Activated naive CD4-positive, alpha-beta T cell treated with anti-CD3 and anti-CD28 coated beads for 36 hours (primary cell): ENCODE measurements around the gene SETD5. TPM values are rescaled to one million over a fixed set of nuclear protein-coding genes. Genes with fewer than 3 reads are reported as not detected.
"Not testable (repeated sequence)": the region's sequence is repeated elsewhere in the genome, so short reads cannot be mapped to it uniquely, and the experiment has no call there.

ENCODE experiments used
- CTCF ChIA-PET: fragments of 350-600 bp; sonication (Branson Sonifier 250); formaldehyde crosslinking; loops from one replicate; lab custom pipeline; 2021; ENCODE audit warnings: antibody characterized with exemption; lab: Charles Lee
- DNase-seq: peaks from one replicate; pipeline ENCODE4 v3.0.0-alpha.2; 2020
- H3K27ac Mint-ChIP-seq: one replicate; pipeline ENCODE4 v1.8.0; 2021; ENCODE audit warnings: mild to moderate bottlenecking, mixed read lengths
- H3K27me3 Mint-ChIP-seq: one replicate; pipeline ENCODE4 v1.8.0; 2021; ENCODE audit warnings: low read depth, mixed read lengths
- H3K36me3 Mint-ChIP-seq: one replicate; pipeline ENCODE4 v1.8.0; 2021; ENCODE audit warnings: low read depth, mixed read lengths
- H3K4me1 Mint-ChIP-seq: one replicate; pipeline ENCODE4 v1.8.0; 2021; ENCODE audit warnings: low read depth, mixed read lengths
- H3K4me3 Mint-ChIP-seq: one replicate; pipeline ENCODE4 v1.8.0; 2021; ENCODE audit warnings: mild to moderate bottlenecking, moderate library complexity, mixed read lengths
- H3K9me3 Mint-ChIP-seq: one replicate; pipeline ENCODE4 v1.8.0; 2021; ENCODE audit warnings: mixed read lengths
- intact Hi-C: fragments of 100-400 bp; cut with micrococcal nuclease; formaldehyde crosslinking; loops from one replicate; pipeline ENCODE4 v1.15.1; 2023
- total RNA-seq, 2 experiments: library from RNA; stranded (reverse); gene quantifications; one replicate each; pipeline ENCODE4 v1.2.3, GENCODE V29; 2021

The SETD5 gene
- total RNA-seq, 2 experiments from 2014 or later: 125 to 133 TPM

GRCh38 chr3:9485248-9485647 is 87.8 kb downstream of the SETD5 start:
- Mint-ChIP-seq H3K4me3 (no peak overlapping the region), H3K4me1 (no peaks in the 10 kb centered on the region), H3K36me3 (peaks cover 35% of the 10 kb centered on the region), H3K27ac (no peak overlapping the region), H3K27me3 (no peaks in the 10 kb centered on the region), H3K9me3 (peaks cover 13% of the 10 kb centered on the region)
- no peak for DNase-seq
- intact Hi-C loops: no loop called here
- CTCF ChIA-PET: interaction anchor here (0.7 kb wide), 1 partner anchor 118 kb away, joined by 3 read pairs; no protein-coding TSS in a partner anchor

GRCh38 chr3:9491506-9491905 is 94.1 kb downstream of the SETD5 start:
- H3K27me3 Mint-ChIP-seq: no peaks in the 10 kb centered on the region
- no peak for DNase-seq
- H3K27ac Mint-ChIP-seq: no peak overlapping the region
- H3K9me3 Mint-ChIP-seq: peaks cover 12% of the 10 kb centered on the region
- H3K4me3 Mint-ChIP-seq: no peak overlapping the region
- H3K36me3 Mint-ChIP-seq: peaks cover 13% of the 10 kb centered on the region
- CTCF ChIA-PET: interaction anchor here (0.7 to 1.4 kb wide), 3 partner anchors 12 to 547 kb away, joined by 3 to 8 read pairs (median 3); no protein-coding TSS in a partner anchor
- intact Hi-C loops: no loop called here
- no peaks in the 10 kb centered on the region for H3K4me1 Mint-ChIP-seq

- H3K4me1 Mint-ChIP-seq, H3K36me3 Mint-ChIP-seq, intact Hi-C loops, H3K4me3 Mint-ChIP-seq, H3K27me3 Mint-ChIP-seq, H3K9me3 Mint-ChIP-seq, H3K27ac Mint-ChIP-seq, DNase-seq: not testable (repeated sequence)
- CTCF ChIA-PET: interaction anchor here (1.2 kb wide), 1 partner anchor 10 kb away, joined by 5 read pairs; no protein-coding TSS in a partner anchor
These were observed 96.6 kb downstream of the SETD5 start for GRCh38 chr3:9494036-9494435.

DNA sequence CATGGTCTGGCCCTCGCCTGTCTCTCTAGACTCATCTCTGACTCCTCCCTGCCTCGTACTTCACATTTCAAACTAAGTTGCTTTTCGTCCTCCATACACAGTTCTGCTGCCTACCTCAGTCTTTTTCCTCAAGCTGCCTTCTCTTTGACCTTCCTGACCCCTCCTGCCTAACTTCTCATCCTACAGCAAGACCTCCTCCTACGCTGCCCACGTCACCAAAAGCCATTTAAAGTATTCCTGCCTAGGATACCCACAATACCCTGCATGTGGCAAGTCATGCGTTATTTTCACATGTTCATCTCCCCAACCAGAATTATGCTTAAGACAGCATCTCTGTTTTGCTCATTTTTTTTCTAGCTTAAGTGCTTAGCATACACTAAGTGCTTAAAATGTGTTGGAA is 99.5 kb downstream of the SETD5 start:
- Mint-ChIP-seq H3K36me3 (peaks cover 4% of the 10 kb centered on the region), H3K27me3 (peaks cover 19% of the 10 kb centered on the region), H3K9me3 (no peaks in the 10 kb centered on the region), H3K27ac (no peak overlapping the region), H3K4me3 (no peak overlapping the region), H3K4me1 (peaks cover 6% of the 10 kb centered on the region)
- CTCF ChIA-PET: no interaction called here
- DNase-seq: no peak
- intact Hi-C loops: no loop called here

GRCh38 chr3:9497821-9498565 is 100.6 kb downstream of the SETD5 start:
- H3K27me3 Mint-ChIP-seq: peaks cover 19% of the 10 kb centered on the region
- H3K9me3 Mint-ChIP-seq: no peaks in the 10 kb centered on the region
- CTCF ChIA-PET: no interaction called here
- no peak for DNase-seq
- no peak overlapping the region for H3K4me3 Mint-ChIP-seq
- intact Hi-C loops: no loop called here
- H3K36me3 Mint-ChIP-seq: peaks cover 4% of the 10 kb centered on the region
- H3K27ac Mint-ChIP-seq: no peak overlapping the region
- H3K4me1 Mint-ChIP-seq: peaks cover 6% of the 10 kb centered on the region

DNA sequence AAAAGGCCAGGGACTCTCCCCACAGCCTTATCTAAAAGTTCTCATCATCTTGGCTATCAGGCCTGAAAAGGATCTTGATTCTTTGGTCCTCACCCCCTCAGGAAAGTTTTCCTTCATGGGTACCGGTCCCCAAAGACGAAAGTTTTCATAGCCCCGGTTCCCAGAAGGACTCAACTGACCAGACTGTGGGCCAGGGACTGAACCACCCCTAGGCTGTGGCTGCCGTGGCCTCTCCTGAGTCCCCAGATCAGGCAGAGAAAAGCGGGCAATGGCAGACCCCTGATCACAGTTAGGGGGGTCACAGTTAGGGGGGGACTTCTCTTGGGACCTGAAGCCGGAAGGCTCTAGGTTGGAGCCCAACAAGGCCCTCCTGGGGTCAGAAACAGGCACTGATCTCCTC is 101.4 kb downstream of the SETD5 start:
- intact Hi-C loops: no loop called here
- Mint-ChIP-seq H3K4me3 (no peak overlapping the region), H3K27me3 (peaks cover 23% of the 10 kb centered on the region), H3K4me1 (peaks cover 6% of the 10 kb centered on the region), H3K36me3 (no peaks in the 10 kb centered on the region), H3K27ac (no peak overlapping the region), H3K9me3 (no peaks in the 10 kb centered on the region)
- DNase-seq: no peak
- CTCF ChIA-PET: no interaction called here

- Mint-ChIP-seq H3K4me1 (peaks cover 6% of the 10 kb centered on the region), H3K36me3 (no peaks in the 10 kb centered on the region), H3K4me3 (no peak overlapping the region), H3K27ac (no peak overlapping the region), H3K27me3 (peaks cover 23% of the 10 kb centered on the region), H3K9me3 (no peaks in the 10 kb centered on the region)
- CTCF ChIA-PET: no interaction called here
- DNase-seq: no peak
- intact Hi-C loops: loop anchor here (5.0 to 10.0 kb wide), 2 partner anchors 148 to 305 kb away; partner anchors contain the start of gene MTMR14
These were observed 102.2 kb downstream of the SETD5 start for GRCh38 chr3:9499455-9500107.

GRCh38 chr3:9500108-9501050 is 103.0 kb downstream of the SETD5 start:
- Mint-ChIP-seq H3K4me3 (no peak overlapping the region), H3K27me3 (peaks cover 23% of the 10 kb centered on the region), H3K4me1 (peaks cover 6% of the 10 kb centered on the region), H3K36me3 (no peaks in the 10 kb centered on the region), H3K27ac (no peak overlapping the region), H3K9me3 (no peaks in the 10 kb centered on the region)
- CTCF ChIA-PET: interaction anchor here (0.8 to 2.1 kb wide), 6 partner anchors 146 to 348 kb away, joined by 3 to 10 read pairs (median 4); no protein-coding TSS in a partner anchor
- DNase-seq: peak; percentile 79
- intact Hi-C loops: loop anchor here (5.0 to 10.0 kb wide), 2 partner anchors 147 to 304 kb away; partner anchors contain the start of gene MTMR14

GRCh38 chr3:9501226-9501625 is 103.8 kb downstream of the SETD5 start:
- DNase-seq: no peak
- intact Hi-C loops: loop anchor here (5.0 to 10.0 kb wide), 2 partner anchors 146 to 304 kb away; partner anchors contain the start of gene MTMR14
- H3K36me3 Mint-ChIP-seq: no peaks in the 10 kb centered on the region
- H3K9me3 Mint-ChIP-seq: no peaks in the 10 kb centered on the region
- no peak overlapping the region for H3K27ac Mint-ChIP-seq
- H3K4me1 Mint-ChIP-seq: peaks cover 6% of the 10 kb centered on the region
- H3K27me3 Mint-ChIP-seq: peaks cover 23% of the 10 kb centered on the region
- CTCF ChIA-PET: interaction anchor here (0.7 to 2.1 kb wide), 8 partner anchors 118 to 1013 kb away, joined by 3 to 10 read pairs (median 4); no protein-coding TSS in a partner anchor
- H3K4me3 Mint-ChIP-seq: no peak overlapping the region

DNA sequence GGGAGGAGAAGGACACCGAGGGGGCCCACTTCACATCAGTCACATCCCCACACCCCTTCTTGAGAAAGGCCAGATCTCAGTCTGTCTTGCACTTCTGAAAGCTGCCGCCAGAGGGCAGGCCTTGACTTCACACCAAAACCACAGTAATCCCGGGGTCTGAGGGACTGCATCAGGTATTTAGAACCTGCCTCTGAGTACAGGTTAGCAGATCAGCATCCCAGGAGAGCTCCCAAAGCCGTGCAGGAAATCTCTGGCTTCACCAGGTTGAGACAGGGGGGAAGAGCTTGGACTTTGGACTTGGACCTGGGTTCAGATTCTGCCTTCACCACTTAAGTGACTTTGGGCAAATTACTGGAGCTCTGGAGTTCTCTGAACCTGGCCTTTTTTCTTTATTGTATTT is 105.9 kb downstream of the SETD5 start:
- peaks cover 24% of the 10 kb centered on the region for H3K27me3 Mint-ChIP-seq
- peaks cover 6% of the 10 kb centered on the region for H3K4me1 Mint-ChIP-seq
- CTCF ChIA-PET: interaction anchor here (0.8 to 2.7 kb wide), 26 partner anchors 9 to 455 kb away, joined by 3 to 13 read pairs (median 4); partner anchors contain the start of genes MTMR14 and THUMPD3

GRCh38 chr3:9507586-9508578 is 110.5 kb downstream of the SETD5 start:
- intact Hi-C loops: loop anchor here (10.0 kb wide), 1 partner anchor 297 kb away; no protein-coding TSS in a partner anchor
- Mint-ChIP-seq H3K4me3 (no peak overlapping the region), H3K27ac (no peak overlapping the region), H3K36me3 (no peaks in the 10 kb centered on the region), H3K4me1 (no peaks in the 10 kb centered on the region), H3K9me3 (no peaks in the 10 kb centered on the region), H3K27me3 (peaks cover 16% of the 10 kb centered on the region)
- CTCF ChIA-PET: no interaction called here
- no peak for DNase-seq

More for the DNA sequence above, 105.9 kb downstream of the SETD5 start:
- Mint-ChIP-seq H3K4me3 (no peak overlapping the region), H3K36me3 (no peaks in the 10 kb centered on the region), H3K27ac (no peak overlapping the region), H3K9me3 (no peaks in the 10 kb centered on the region)
- DNase-seq: peak; percentile 83
- intact Hi-C loops: loop anchor here (1.0 to 10.0 kb wide), 5 partner anchors 144 to 428 kb away; partner anchors contain the start of gene MTMR14
